Medulla oblongata (tissue), 1 donor: Measurements from ENCODE around the gene CSTF1.
"Not testable (repeated sequence)": the region's sequence is repeated elsewhere in the genome, so short reads cannot be mapped to it uniquely, and the experiment has no call there.

Experiments
- DNase-seq: peaks from one replicate; pipeline ENCODE4 v3.0.0-alpha.2; 2015; ENCODE audit errors: extremely low spot score

CSTF1 gene

DNA sequence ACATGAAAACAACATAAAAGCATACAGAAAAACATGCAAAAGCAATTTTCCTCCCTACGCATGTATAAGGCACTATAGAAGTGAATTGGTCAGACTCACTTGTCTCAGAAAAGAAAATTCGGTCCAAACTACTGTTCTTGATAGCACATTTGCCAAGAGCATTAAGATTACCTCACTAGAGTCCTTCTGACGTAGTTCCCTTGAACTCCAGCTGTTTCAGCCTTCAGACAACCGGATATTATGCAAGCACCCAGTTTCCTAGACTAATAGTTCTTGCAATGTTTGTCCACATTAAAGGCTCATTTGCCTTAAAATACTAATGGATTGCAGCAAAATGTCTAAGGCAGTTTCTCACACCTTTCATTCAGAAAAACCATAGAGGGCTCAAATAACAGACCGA is 17.1 kb downstream of the CSTF1 start:
- DNase-seq = no peak

DNA sequence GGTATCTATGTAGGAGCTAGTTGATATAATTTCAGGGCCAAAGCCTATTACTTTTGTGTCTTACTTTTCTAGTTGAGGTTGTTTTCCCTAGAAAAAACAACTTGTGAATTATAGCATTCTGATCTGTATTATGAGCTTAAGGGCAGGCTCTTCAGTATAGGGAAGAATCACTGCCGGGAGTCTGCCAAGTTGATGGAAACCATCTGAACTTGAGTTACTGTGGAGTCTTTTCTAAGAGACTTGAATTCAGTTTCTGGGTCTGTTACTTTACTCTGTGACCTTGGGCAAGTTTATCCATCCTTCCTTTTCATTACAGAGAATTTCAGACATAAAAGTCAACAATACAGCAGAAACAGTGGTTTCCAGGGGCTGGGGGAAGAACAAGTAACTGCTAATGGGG is 17.5 kb downstream of the CSTF1 start:
- no peak for DNase-seq

- not testable (repeated sequence) for DNase-seq
Observed at GRCh38 chr20:56411287-56411686, 18.8 kb downstream of the CSTF1 start.

GRCh38 chr20:56411759-56412472 is 19.5 kb downstream of the CSTF1 start, which contains the start of gene CASS4:
Gene CASS4 (plus strand): TSS chr20:56412260. CDS start chr20:56412459, 199 bp downstream.
- peak; percentile 72 for DNase-seq

DNA sequence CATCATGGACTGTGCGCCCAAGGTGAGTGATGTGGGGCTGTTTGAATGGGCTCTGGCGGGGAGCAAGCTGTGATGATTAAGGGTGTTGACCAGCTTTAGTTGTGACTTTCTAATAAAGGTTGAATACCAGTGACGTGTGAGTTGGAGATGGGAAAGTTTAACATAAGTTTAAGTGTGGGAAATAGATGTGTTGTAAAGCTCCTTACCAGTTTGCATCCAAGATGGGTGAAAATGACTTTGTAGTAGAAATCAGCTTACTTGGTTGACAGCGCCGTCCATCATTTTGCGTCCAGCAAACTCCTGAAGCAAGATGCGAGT is 20.0 kb downstream of the CSTF1 start:
- no peak for DNase-seq

GRCh38 chr20:56412949-56413348 is 20.5 kb downstream of the CSTF1 start:
- DNase-seq = no peak

DNA sequence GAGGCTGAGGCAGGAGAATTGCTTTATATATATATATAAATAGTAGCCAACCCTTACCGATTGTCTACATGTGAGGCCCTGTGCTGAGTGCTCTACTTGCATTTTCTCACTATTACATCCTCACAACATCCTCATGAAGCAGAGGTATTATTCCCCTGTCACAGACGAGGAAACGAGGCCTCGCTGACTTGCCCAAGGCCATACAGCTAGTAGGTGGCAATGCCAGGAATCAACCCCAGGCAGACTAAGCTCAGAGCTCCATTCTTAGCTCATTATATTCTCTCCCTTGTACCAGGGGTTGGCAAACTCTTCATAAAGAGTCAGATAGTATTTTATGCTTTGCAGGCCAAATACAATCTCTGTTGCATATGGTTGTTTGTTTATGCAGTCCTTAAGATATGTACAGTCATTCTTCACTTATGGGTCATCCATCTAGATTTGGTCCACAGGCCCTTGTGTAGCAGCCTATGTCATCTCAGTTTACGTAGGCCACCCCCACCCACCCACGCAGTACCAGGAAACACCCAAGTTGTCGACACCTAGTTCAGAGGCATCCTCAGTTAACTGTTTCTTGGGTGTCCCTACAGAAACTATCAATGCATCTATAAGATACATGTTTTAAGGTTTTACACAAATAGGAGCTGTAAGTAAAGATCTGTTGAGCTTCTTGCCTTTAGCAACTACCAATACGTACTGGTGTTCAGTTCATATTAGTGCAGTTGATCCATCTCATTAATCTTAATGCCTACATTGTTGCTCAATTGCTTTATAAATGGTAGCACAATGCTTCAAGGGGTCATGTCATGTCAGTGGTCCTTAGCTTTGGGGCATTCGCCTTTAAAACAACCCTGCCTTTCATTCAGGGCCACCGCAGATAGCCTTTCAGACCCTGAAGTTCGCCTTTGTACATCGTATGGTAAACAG is 22.7 kb downstream of the CSTF1 start:
- DNase-seq = no peak

DNA sequence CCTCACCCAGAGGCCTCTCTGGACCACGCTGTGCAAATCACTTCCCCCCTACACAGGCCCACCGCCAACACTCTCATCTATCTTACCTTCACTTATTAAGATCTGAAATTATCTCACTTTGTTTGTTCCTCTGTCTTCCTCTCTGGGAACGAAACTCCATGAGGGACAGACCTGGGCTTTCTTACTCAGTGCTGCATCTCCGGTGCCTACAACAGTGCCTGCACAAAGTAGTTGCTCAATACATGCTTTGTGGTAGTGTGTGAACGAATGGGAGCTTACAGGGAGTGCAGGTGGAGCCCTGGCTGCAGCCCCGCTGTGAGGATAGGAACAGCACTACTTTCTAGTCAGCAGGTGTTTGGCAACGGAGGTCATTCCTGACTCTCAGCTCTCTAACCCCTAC is 25.0 kb downstream of the CSTF1 start:
- no peak for DNase-seq

DNA sequence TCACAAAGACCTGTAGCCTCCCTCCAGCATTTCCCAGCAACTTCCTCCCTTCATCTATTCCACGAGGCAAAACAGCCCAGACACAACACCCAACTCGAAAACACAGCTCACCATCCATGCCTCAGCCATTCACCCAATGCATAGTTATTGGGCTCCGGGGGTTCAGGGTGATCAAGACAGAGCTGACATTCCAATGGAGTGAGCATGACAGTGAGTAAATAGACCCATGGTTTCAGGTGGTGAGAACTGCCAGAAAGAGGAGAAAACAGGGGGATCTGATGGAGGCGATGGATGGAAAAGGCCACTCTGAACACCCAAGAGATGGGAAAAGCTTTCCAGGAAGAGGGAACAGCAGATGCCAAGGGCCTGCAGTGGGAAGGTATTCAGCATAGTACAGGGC is 25.5 kb downstream of the CSTF1 start:
- DNase-seq = no peak

GRCh38 chr20:56418385-56418861 is 26.0 kb downstream of the CSTF1 start:
- no peak for DNase-seq

GRCh38 chr20:56420028-56420427 is 27.6 kb downstream of the CSTF1 start:
- no peak for DNase-seq

- no peak for DNase-seq
Observed at GRCh38 chr20:56420940-56421688, 28.7 kb downstream of the CSTF1 start.

- DNase-seq = no peak
Observed at GRCh38 chr20:56422076-56422823, 29.8 kb downstream of the CSTF1 start.

DNA sequence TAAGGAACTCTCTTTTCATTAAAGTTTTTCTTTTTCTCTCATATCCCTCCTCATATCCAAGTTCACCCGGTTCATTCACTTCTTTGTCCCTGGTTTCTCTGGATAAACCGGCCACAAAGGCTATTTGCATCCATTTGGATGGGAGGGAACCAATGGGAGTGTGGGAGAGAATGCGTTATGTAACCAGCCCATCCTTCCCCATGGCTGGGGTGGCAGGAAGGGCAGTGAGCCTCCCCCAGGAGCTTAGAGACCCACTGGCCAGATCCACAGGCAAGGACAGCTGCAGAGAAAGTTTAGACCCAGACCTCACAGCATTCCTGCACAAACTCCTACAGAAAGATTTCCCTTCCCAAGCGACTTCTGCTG is 30.4 kb downstream of the CSTF1 start:
- DNase-seq = no peak

- DNase-seq = no peak
Observed at GRCh38 chr20:56423211-56423610, 30.8 kb downstream of the CSTF1 start.

DNA sequence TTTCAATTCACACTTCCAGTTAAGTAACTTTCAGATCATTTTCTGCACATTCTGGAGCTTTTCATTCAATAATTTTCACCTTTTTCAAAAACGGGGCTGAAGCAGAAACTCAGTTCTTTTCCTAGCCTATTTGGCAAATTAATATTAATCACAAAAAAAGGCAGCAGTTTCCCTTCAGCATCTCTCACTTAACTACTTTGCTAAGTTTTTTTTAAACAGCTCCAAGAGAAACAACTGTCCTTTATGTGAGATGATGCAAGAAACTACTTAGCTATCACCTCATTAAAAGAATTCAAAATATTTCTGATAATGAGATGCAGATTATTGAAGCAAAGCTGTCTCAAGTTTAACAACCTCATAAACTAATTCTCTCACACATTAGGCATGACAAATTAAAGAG is 31.4 kb downstream of the CSTF1 start:
- DNase-seq = no peak

GRCh38 chr20:56424931-56425330 is 32.5 kb downstream of the CSTF1 start:
- no peak for DNase-seq

GRCh38 chr20:56426026-56426425 is 33.6 kb downstream of the CSTF1 start:
- DNase-seq = no peak

GRCh38 chr20:56426926-56427325 is 34.5 kb downstream of the CSTF1 start:
- no peak for DNase-seq

- no peak for DNase-seq
Observed at GRCh38 chr20:56427797-56428196, 35.4 kb downstream of the CSTF1 start.

DNA sequence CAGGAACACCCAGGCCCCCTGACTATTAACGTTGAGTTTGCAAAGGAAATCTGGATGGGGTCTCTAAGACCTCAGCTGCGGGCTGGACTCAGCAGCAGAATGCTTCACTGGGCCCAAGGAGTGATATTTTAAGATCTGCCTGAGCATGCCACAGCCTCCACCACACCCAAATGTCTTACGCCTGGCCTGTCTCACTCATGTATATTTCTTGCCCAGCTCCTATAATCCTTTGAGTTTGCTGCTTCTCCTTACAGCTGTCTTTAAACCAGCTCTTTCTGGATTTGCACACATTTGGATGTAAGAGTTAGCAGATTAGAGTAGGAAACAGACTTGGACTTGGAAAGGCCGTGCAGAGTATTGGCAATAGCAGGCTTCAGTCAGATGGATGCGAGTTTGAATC is 36.0 kb downstream of the CSTF1 start:
- no peak for DNase-seq

DNA sequence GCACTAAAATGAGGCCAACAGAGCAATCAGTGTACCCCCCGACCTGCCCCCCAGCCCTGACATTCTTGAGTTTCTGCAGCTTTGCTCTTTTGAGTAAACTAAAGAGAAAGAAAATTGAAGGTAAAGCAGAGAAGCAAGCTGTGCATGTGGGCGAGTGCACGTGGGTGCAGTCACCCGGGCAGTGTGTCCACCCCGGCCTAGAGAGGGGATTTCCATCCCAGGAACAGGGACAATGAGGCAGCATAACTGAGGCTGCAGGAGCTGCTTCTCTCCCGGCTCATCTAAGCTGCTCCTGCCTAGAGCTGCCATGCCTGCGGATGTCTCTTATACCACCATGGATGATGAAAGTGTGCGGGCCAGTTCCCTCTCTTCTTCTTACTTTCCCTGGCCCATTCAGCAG is 36.4 kb downstream of the CSTF1 start:
- DNase-seq = no peak
